Activated naive CD4-positive, alpha-beta T cell treated with anti-CD3 and anti-CD28 coated beads for 36 hours (primary cell): Measurements from ENCODE around the gene B4GALNT3. TPM values are rescaled to one million over a fixed set of nuclear protein-coding genes. Genes with fewer than 3 reads are reported as not detected.
"Not testable (repeated sequence)": the region's sequence is repeated elsewhere in the genome, so short reads cannot be mapped to it uniquely, and the experiment has no call there.

Source experiments
- CTCF ChIA-PET: fragments of 350-600 bp; sonication (Branson Sonifier 250); formaldehyde crosslinking; loops from one replicate; lab custom pipeline; 2021; ENCODE audit warnings: antibody characterized with exemption; lab: Charles Lee
- DNase-seq: peaks from one replicate; pipeline ENCODE4 v3.0.0-alpha.2; 2020
- H3K27ac Mint-ChIP-seq: one replicate; pipeline ENCODE4 v1.8.0; 2021; ENCODE audit warnings: mild to moderate bottlenecking, mixed read lengths
- H3K27me3 Mint-ChIP-seq: one replicate; pipeline ENCODE4 v1.8.0; 2021; ENCODE audit warnings: low read depth, mixed read lengths
- H3K36me3 Mint-ChIP-seq: one replicate; pipeline ENCODE4 v1.8.0; 2021; ENCODE audit warnings: low read depth, mixed read lengths
- H3K4me1 Mint-ChIP-seq: one replicate; pipeline ENCODE4 v1.8.0; 2021; ENCODE audit warnings: low read depth, mixed read lengths
- H3K4me3 Mint-ChIP-seq: one replicate; pipeline ENCODE4 v1.8.0; 2021; ENCODE audit warnings: mild to moderate bottlenecking, moderate library complexity, mixed read lengths
- H3K9me3 Mint-ChIP-seq: one replicate; pipeline ENCODE4 v1.8.0; 2021; ENCODE audit warnings: mixed read lengths
- intact Hi-C: fragments of 100-400 bp; cut with micrococcal nuclease; formaldehyde crosslinking; loops from one replicate; pipeline ENCODE4 v1.15.1; 2023
- total RNA-seq, 2 experiments: library from RNA; stranded (reverse); gene quantifications; one replicate each; pipeline ENCODE4 v1.2.3, GENCODE V29; 2021

Gene B4GALNT3
- 1 to 10 TPM; 1.1 to 1.2 TPM for total RNA-seq

GRCh38 chr12:459430-460258 is at the start of gene B4GALNT3:
Gene B4GALNT3, plus strand, starts transcription at chr12:459939. Its CDS starts 438 bp downstream, at chr12:460377.
- H3K9me3 Mint-ChIP-seq = no peaks in the 10 kb centered on the region
- no peaks in the 10 kb centered on the region for H3K36me3 Mint-ChIP-seq
- H3K27me3 Mint-ChIP-seq = peaks cover 22% of the 10 kb centered on the region
- intact Hi-C loops = loop anchor here (10.0 kb wide), 1 partner anchor 485 kb away; the partner anchor contains the start of gene RAD52
- no peak within 1 kb of the TSS for H3K27ac Mint-ChIP-seq
- H3K4me3 Mint-ChIP-seq = peak within 1 kb of the TSS; percentile 66
- DNase-seq = peak; percentile 25
- CTCF ChIA-PET = interaction anchor here (0.7 kb wide), 1 partner anchor 84 kb away, joined by 4 read pairs; no protein-coding TSS in a partner anchor
- peaks cover 11% of the 10 kb centered on the region for H3K4me1 Mint-ChIP-seq

GRCh38 chr12:414859-415258 is 44.9 kb upstream of the B4GALNT3 start:
- Mint-ChIP-seq H3K4me3 (no peak overlapping the region), H3K36me3 (peaks cover 26% of the 10 kb centered on the region), H3K27me3 (no peaks in the 10 kb centered on the region), H3K9me3 (no peaks in the 10 kb centered on the region), H3K27ac (no peak overlapping the region), H3K4me1 (no peaks in the 10 kb centered on the region)
- no peak for DNase-seq
- CTCF ChIA-PET = no interaction called here
- intact Hi-C loops = no loop called here

DNA sequence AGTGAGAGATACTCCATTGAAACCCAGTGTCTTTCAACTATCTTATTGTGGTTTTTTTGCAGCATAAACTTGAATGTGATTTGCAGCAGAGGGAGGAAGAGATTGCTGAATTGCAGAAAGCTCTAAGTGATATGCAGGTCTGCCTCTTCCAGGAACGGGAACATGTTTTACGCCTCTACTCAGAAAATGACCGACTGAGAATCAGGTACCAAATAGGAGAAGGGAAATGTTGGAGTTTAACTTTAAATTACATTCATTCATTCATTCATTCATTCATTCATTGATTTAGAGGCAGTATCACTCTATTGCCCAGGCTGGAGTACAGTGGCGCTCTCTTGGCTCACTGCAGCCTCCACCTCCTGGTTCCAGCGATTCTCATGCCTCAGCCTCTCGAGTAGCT is 41.3 kb upstream of the B4GALNT3 start:
- no peaks in the 10 kb centered on the region for H3K4me1 Mint-ChIP-seq
- H3K9me3 Mint-ChIP-seq = no peaks in the 10 kb centered on the region
- no peak overlapping the region for H3K4me3 Mint-ChIP-seq
- no peak for DNase-seq
- peaks cover 24% of the 10 kb centered on the region for H3K36me3 Mint-ChIP-seq
- no peaks in the 10 kb centered on the region for H3K27me3 Mint-ChIP-seq
- no peak overlapping the region for H3K27ac Mint-ChIP-seq
- CTCF ChIA-PET = interaction anchor here (0.6 to 1.1 kb wide), 3 partner anchors 32 to 128 kb away, joined by 3 to 4 read pairs (median 3); no protein-coding TSS in a partner anchor
- intact Hi-C loops = no loop called here

- Mint-ChIP-seq H3K27ac (no peak overlapping the region), H3K36me3 (peaks cover 17% of the 10 kb centered on the region), H3K27me3 (no peaks in the 10 kb centered on the region), H3K9me3 (no peaks in the 10 kb centered on the region), H3K4me3 (no peak overlapping the region), H3K4me1 (no peaks in the 10 kb centered on the region)
- CTCF ChIA-PET = no interaction called here
- DNase-seq = no peak
- intact Hi-C loops = no loop called here
Observed at GRCh38 chr12:422526-422925, 37.2 kb upstream of the B4GALNT3 start.

GRCh38 chr12:435737-436136 is 24.0 kb upstream of the B4GALNT3 start:
- H3K4me3 Mint-ChIP-seq, H3K27me3 Mint-ChIP-seq, intact Hi-C loops, H3K9me3 Mint-ChIP-seq, H3K27ac Mint-ChIP-seq, CTCF ChIA-PET, DNase-seq, H3K4me1 Mint-ChIP-seq: not testable (repeated sequence)
- peaks cover 28% of the 10 kb centered on the region for H3K36me3 Mint-ChIP-seq

- Mint-ChIP-seq H3K4me3 (no peak overlapping the region), H3K36me3 (peaks cover 7% of the 10 kb centered on the region), H3K4me1 (no peaks in the 10 kb centered on the region), H3K27ac (no peak overlapping the region), H3K9me3 (no peaks in the 10 kb centered on the region), H3K27me3 (no peaks in the 10 kb centered on the region)
- intact Hi-C loops = loop anchor here (2.0 kb wide), 1 partner anchor 104 kb away; no protein-coding TSS in a partner anchor
- CTCF ChIA-PET = interaction anchor here (0.6 to 3.6 kb wide), 17 partner anchors 9 to 1145 kb away, joined by 3 to 23 read pairs (median 3); partner anchors contain the start of genes CCDC77 and SLC6A13
- peak; percentile 64 for DNase-seq
Observed at GRCh38 chr12:442235-442884, 17.4 kb upstream of the B4GALNT3 start.

- H3K36me3 Mint-ChIP-seq = no peaks in the 10 kb centered on the region
- no peaks in the 10 kb centered on the region for H3K27me3 Mint-ChIP-seq
- no peak overlapping the region for H3K4me3 Mint-ChIP-seq
- no peak for DNase-seq
- CTCF ChIA-PET = interaction anchor here (0.6 kb wide), 1 partner anchor 61 kb away, joined by 3 read pairs; no protein-coding TSS in a partner anchor
- H3K27ac Mint-ChIP-seq = no peak overlapping the region
- intact Hi-C loops = no loop called here
- no peaks in the 10 kb centered on the region for H3K9me3 Mint-ChIP-seq
- H3K4me1 Mint-ChIP-seq = no peaks in the 10 kb centered on the region
Observed at GRCh38 chr12:447141-447540, 12.6 kb upstream of the B4GALNT3 start.

DNA sequence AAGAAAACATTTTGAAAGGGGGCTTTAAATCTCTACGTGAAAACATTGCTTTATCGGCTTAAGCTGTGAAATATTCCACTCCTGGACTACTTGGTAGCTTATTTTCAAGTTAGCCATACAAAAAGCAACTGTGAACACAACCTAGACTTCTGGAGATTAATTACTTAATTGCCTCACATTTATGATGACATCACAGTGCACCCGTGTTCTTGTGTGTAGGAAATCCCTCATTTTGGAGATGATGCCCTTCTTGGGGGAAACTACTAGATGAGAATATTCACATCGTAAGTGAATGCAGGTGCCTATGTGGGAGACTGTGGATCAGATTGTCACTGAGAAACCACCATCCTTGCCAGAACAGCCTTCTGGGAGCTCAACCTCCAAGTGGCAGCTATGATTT is 10.5 kb upstream of the B4GALNT3 start:
- Mint-ChIP-seq H3K27ac (no peak overlapping the region), H3K9me3 (no peaks in the 10 kb centered on the region), H3K27me3 (no peaks in the 10 kb centered on the region), H3K4me3 (no peak overlapping the region), H3K36me3 (no peaks in the 10 kb centered on the region), H3K4me1 (peaks cover 2% of the 10 kb centered on the region)
- CTCF ChIA-PET = interaction anchor here (1.2 to 7.3 kb wide), 6 partner anchors 9 to 98 kb away, joined by 3 to 70 read pairs (median 6); partner anchors contain the start of gene CCDC77
- DNase-seq = no peak
- intact Hi-C loops = no loop called here

GRCh38 chr12:450438-450837 is 9.3 kb upstream of the B4GALNT3 start:
- Mint-ChIP-seq H3K9me3 (no peaks in the 10 kb centered on the region), H3K27me3 (no peaks in the 10 kb centered on the region), H3K4me1 (peaks cover 2% of the 10 kb centered on the region), H3K27ac (no peak overlapping the region), H3K4me3 (no peak overlapping the region), H3K36me3 (no peaks in the 10 kb centered on the region)
- intact Hi-C loops = loop anchor here (10.0 kb wide), 1 partner anchor 494 kb away; the partner anchor contains the start of gene RAD52
- DNase-seq = no peak
- CTCF ChIA-PET = interaction anchor here (0.7 to 7.3 kb wide), 9 partner anchors 13 to 406 kb away, joined by 3 to 70 read pairs (median 4); partner anchors contain the start of gene CCDC77

- Mint-ChIP-seq H3K36me3 (no peaks in the 10 kb centered on the region), H3K4me3 (no peak overlapping the region), H3K27ac (no peak overlapping the region), H3K9me3 (no peaks in the 10 kb centered on the region), H3K4me1 (peaks cover 4% of the 10 kb centered on the region), H3K27me3 (peaks cover 2% of the 10 kb centered on the region)
- peak; percentile 81 for DNase-seq
- CTCF ChIA-PET = interaction anchor here (0.5 to 7.3 kb wide), 22 partner anchors 10 to 497 kb away, joined by 3 to 70 read pairs (median 4); partner anchors contain the start of gene RAD52
- intact Hi-C loops = loop anchor here (10.0 kb wide), 1 partner anchor 492 kb away; the partner anchor contains the start of gene RAD52
Observed at GRCh38 chr12:452667-453210, 7.0 kb upstream of the B4GALNT3 start.

- Mint-ChIP-seq H3K27me3 (peaks cover 11% of the 10 kb centered on the region), H3K27ac (no peak overlapping the region), H3K9me3 (no peaks in the 10 kb centered on the region), H3K4me3 (no peak overlapping the region), H3K36me3 (no peaks in the 10 kb centered on the region), H3K4me1 (peaks cover 10% of the 10 kb centered on the region)
- DNase-seq = no peak
- intact Hi-C loops = loop anchor here (1.0 to 10.0 kb wide), 2 partner anchors 92 to 490 kb away; partner anchors contain the start of gene RAD52
- CTCF ChIA-PET = interaction anchor here (1.0 to 7.3 kb wide), 9 partner anchors 13 to 361 kb away, joined by 3 to 70 read pairs (median 7); no protein-coding TSS in a partner anchor
Observed at GRCh38 chr12:454833-455232, 4.9 kb upstream of the B4GALNT3 start.
